ENCODE measurements around the gene APC2.

- no peak for TF ChIP-seq EZH2 (IDR thresholded peaks at IDR 0.05)
- TF ChIP-seq, protein P1, sequence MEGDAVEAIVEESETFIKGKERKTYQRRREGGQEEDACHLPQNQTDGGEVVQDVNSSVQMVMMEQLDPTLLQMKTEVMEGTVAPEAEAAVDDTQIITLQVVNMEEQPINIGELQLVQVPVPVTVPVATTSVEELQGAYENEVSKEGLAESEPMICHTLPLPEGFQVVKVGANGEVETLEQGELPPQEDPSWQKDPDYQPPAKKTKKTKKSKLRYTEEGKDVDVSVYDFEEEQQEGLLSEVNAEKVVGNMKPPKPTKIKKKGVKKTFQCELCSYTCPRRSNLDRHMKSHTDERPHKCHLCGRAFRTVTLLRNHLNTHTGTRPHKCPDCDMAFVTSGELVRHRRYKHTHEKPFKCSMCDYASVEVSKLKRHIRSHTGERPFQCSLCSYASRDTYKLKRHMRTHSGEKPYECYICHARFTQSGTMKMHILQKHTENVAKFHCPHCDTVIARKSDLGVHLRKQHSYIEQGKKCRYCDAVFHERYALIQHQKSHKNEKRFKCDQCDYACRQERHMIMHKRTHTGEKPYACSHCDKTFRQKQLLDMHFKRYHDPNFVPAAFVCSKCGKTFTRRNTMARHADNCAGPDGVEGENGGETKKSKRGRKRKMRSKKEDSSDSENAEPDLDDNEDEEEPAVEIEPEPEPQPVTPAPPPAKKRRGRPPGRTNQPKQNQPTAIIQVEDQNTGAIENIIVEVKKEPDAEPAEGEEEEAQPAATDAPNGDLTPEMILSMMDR (IDR thresholded peaks at IDR 0.05): no peak
Measured at GRCh38 chr19:1407528-1408299, 42.2 kb upstream of the APC2 start, which contains the start of gene DAZAP1.
